HepG2 (cell line): Measurements from ENCODE around the gene C5orf47. TPM values are rescaled to one million over a fixed set of nuclear protein-coding genes. Genes with fewer than 3 reads are reported as not detected.

Experiments
- ATAC-seq: fragments of 200-7000 bp; cut with Tn5 transposase; 3 replicates; pipeline ENCODE4 v1.9.1; 2020; ENCODE audit warnings: mild to moderate bottlenecking, moderate library complexity
- BruUV-seq: library from RNA; stranded (reverse); fragments of 400-500 nt; replicated peaks from 2 replicates; lab custom pipeline; 2021; lab: Mats Ljungman, UMichigan
- CTCF ChIA-PET: fragments of 300-600 bp; formaldehyde crosslinking; extraction: SDS; loops from one replicate; lab custom pipeline; 2021; ENCODE audit warnings: low total read pairs, inconsistent platforms, low intra/inter-chr PET ratio; lab: Yijun Ruan, JAX
- POLR2A ChIA-PET: fragments of 350-600 bp; sonication (Branson Sonifier 250); formaldehyde crosslinking; loops from one replicate; lab custom pipeline; 2020; ENCODE audit warnings: antibody characterized with exemption, inconsistent platforms; lab: Yijun Ruan, JAX
- DNase-seq: peaks from one replicate; pipeline ENCODE4 v3.0.0-alpha.2; 2015; ENCODE audit warnings: low spot score
- FAIRE-seq: peaks from 3 replicates; lab custom pipeline; 2011; peaks lifted over from hg19 to GRCh38; lab: Jason Lieb, UNC
- H2AFZ ChIP-seq: one replicate; pipeline ENCODE4 v1.6.1; 2011; ENCODE audit warnings: low read length, inconsistent platforms
- H3K27ac ChIP-seq: fragments of 300-600 bp; 3 replicates; pipeline ENCODE4 v1.8.0; 2011; ENCODE audit warnings: mixed run types, mild to moderate bottlenecking, mixed read lengths, low read length, inconsistent platforms; ENCODE audit not compliant: insufficient read depth; ENCODE audit errors: extremely low read length
- H3K27me3 ChIP-seq, 2 experiments: fragments of 200-600 bp in 1 of 2; 2 replicates in 1 of 2; 3 replicates in 1 of 2; pipeline versions ENCODE4 v1.6.0 to v1.8.0; 2011; ENCODE audit warnings: low read length in 2 of 2, mild to moderate bottlenecking in 2 of 2, moderate library complexity in 2 of 2, inconsistent platforms in 1 of 2; ENCODE audit not compliant: insufficient read depth in 2 of 2, control insufficient read depth in 1 of 2
- H3K36me3 ChIP-seq, 2 experiments: fragments of 200-600 bp in 1 of 2; replicated peaks in 1 of 2; 2 replicates in 1 of 2; 3 replicates in 1 of 2; pipeline versions ENCODE4 v1.5.1 to v1.8.0; 2011; ENCODE audit warnings: low read length in 2 of 2, inconsistent platforms in 1 of 2; ENCODE audit not compliant: insufficient read depth in 2 of 2, control insufficient read depth in 1 of 2
- H3K4me1 ChIP-seq: 2 replicates; pipeline ENCODE4 v1.5.1; 2012; ENCODE audit warnings: low read length, inconsistent platforms; ENCODE audit not compliant: insufficient read depth
- H3K4me2 ChIP-seq: 2 replicates; pipeline ENCODE4 v1.6.0; 2011; ENCODE audit warnings: low read depth, low read length, inconsistent platforms
- H3K4me3 ChIP-seq, 3 experiments: fragments of 200-600 bp in 1 of 3; sonication (generic), shearing (Covaris generic) in 1 of 3; replicated peaks in 1 of 3; 2 replicates each; pipeline ENCODE4 v1.5.1; 2011 to 2016; ENCODE audit warnings: low read length in 3 of 3, inconsistent platforms in 2 of 3, low read depth in 2 of 3, mild to moderate bottlenecking in 2 of 3, control low read depth in 1 of 3, mixed read lengths in 1 of 3; ENCODE audit not compliant: insufficient read depth in 1 of 3
- H3K79me2 ChIP-seq: one replicate; pipeline ENCODE4 v1.6.1; 2011; ENCODE audit warnings: low read length, inconsistent platforms; ENCODE audit not compliant: insufficient read depth
- H3K9ac ChIP-seq: 2 replicates; pipeline ENCODE4 v1.6.0; 2011; ENCODE audit warnings: mild to moderate bottlenecking, low read depth, low read length, inconsistent platforms; ENCODE audit not compliant: insufficient read depth
- H3K9me3 ChIP-seq: 2 replicates; pipeline ENCODE4 v1.5.1; 2012; ENCODE audit warnings: mild to moderate bottlenecking, low read length
- H4K20me1 ChIP-seq: 2 replicates; pipeline ENCODE4 v1.6.0; 2011; ENCODE audit warnings: inconsistent platforms, mild to moderate bottlenecking, low read length, moderate library complexity; ENCODE audit not compliant: insufficient read depth
- ATF7 ChIP-seq, 2 experiments: fragments of 450-650 bp in 1 of 2; sonication (generic) in 1 of 2; formaldehyde crosslinking in 1 of 2; IDR thresholded peaks; 2 replicates each; pipeline versions ENCODE4 v1.4.0 to v1.6.1; 2016 to 2020; ENCODE audit warnings: antibody characterized with exemption in 1 of 2, mild to moderate bottlenecking in 1 of 2, missing genetic modification reagents in 1 of 2
- FOSL1 ChIP-seq: sonication (generic); formaldehyde crosslinking; IDR thresholded peaks from 2 replicates; pipeline ENCODE4 v1.9.0; 2021; ENCODE audit warnings: missing genetic modification reagents, borderline replicate concordance
- GATAD2A ChIP-seq: IDR thresholded peaks from 2 replicates; pipeline ENCODE4 v1.6.1; 2016
- HBP1 ChIP-seq: IDR thresholded peaks from 2 replicates; pipeline ENCODE4 v1.6.1; 2016; ENCODE audit warnings: low read depth, control low read depth
- JUND ChIP-seq: sonication (generic); formaldehyde crosslinking; IDR thresholded peaks from 2 replicates; pipeline ENCODE4 v1.8.0; 2022; ENCODE audit warnings: mild to moderate bottlenecking, missing genetic modification reagents
- NPAS2 ChIP-seq: sonication (generic); formaldehyde crosslinking; IDR thresholded peaks from 2 replicates; pipeline ENCODE4 v1.8.0; 2022; ENCODE audit warnings: mild to moderate bottlenecking, missing genetic modification reagents, borderline replicate concordance
- SATB2 ChIP-seq: sonication (generic); formaldehyde crosslinking; IDR thresholded peaks from 2 replicates; pipeline ENCODE4 v1.5.0; 2020; ENCODE audit warnings: missing genetic modification reagents
- XRCC5 ChIP-seq: fragments of 200-400 bp; formaldehyde crosslinking; optimal IDR thresholded peaks from 2 replicates; pipeline ENCODE3; 2017; ENCODE audit warnings: mild to moderate bottlenecking, low read length
- ZBTB26 ChIP-seq: IDR thresholded peaks from 2 replicates; pipeline ENCODE4 v1.6.1; 2016; ENCODE audit warnings: missing compliant biosample characterization, missing genetic modification reagents, borderline replicate concordance
- ZC3H4 ChIP-seq: sonication (generic); formaldehyde crosslinking; IDR thresholded peaks from 2 replicates; pipeline ENCODE4 v1.4.0; 2020; ENCODE audit warnings: missing genetic modification reagents, borderline replicate concordance
- ZNF496 ChIP-seq: sonication (generic); formaldehyde crosslinking; IDR thresholded peaks from 2 replicates; pipeline ENCODE4 v1.8.1; 2023; ENCODE audit warnings: mild to moderate bottlenecking, moderate library complexity, missing genetic modification reagents; ENCODE audit not compliant: insufficient replicate concordance
- ZNF567 ChIP-seq: sonication (generic); formaldehyde crosslinking; IDR thresholded peaks from 2 replicates; pipeline ENCODE4 v1.8.1; 2023; ENCODE audit warnings: mild to moderate bottlenecking, missing genetic modification reagents, borderline replicate concordance
- WGBS: methylation state at CpG from one replicate; pipeline ENCODE4 v1.1.6; 2017; ENCODE audit warnings: low lambda C conversion rate; 5-methylcytosine and 5-hydroxymethylcytosine counted together
- in situ Hi-C: cut with HindIII; loops from 2 replicates; pipeline ENCODE4 v1.10.0; 2017; ENCODE audit warnings: low pct_unique_long_range_greater_than_20kb; ENCODE audit not compliant: extremely low pct_ligation_motif_present
- intact Hi-C: fragments of 100-400 bp; cut with micrococcal nuclease; formaldehyde crosslinking; loops from one replicate; pipeline ENCODE4 v1.10.0; 2022; ENCODE audit not compliant: unreplicated experiment
- polyA plus RNA-seq, 8 experiments: library from polyadenylated mRNA; depleted of rRNA in 3 of 8; stranded (reverse) in 7 of 8; unstranded in 1 of 8; fragments of >200 nt; fragmentation: Illumina TruSeq in 4 of 8; extraction: Trizol in 4 of 8; gene quantifications; 2 replicates each; pipeline versions ENCODE4 v1.2.1 to v1.2.3, GENCODE V29; 2011 to 2016; ENCODE audit warnings: low read depth in 4 of 8, missing spikeins in 1 of 8, mixed read lengths in 1 of 8; ENCODE audit not compliant: insufficient read depth in 1 of 8
- total RNA-seq, 5 experiments: library from RNA; depleted of rRNA; stranded (reverse); fragments of >200 nt; fragmentation: Illumina TruSeq; extraction: Trizol; gene quantifications; 2 replicates each; pipeline ENCODE4 v1.2.3, GENCODE V29; 2016; ENCODE audit warnings: low read depth in 1 of 5

The C5orf47 gene
- total and polyA plus RNA-seq, 2 of the 13 experiments (the other 11 are each of a cell fraction or from before 2014, with no cell fraction given), result not detected

- DNase-seq (no peak), FAIRE-seq (no peak), ATAC-seq (no peak)
- Histone ChIP-seq H3K27me3 (no peaks in the 10 kb centered on the region; a peak in 1 of 5 replicates), H3K4me1 (no peaks in the 10 kb centered on the region), H3K9me3 (no peaks in the 10 kb centered on the region), H3K27ac (no peak overlapping the region), H3K4me3 (no peak overlapping the region), H3K4me2 (no peak overlapping the region), H3K36me3 (no peaks in the 10 kb centered on the region), H3K9ac (no peak overlapping the region), H3K79me2 (no peaks in the 10 kb centered on the region), H2AFZ (no peak overlapping the region), H4K20me1 (no peaks in the 10 kb centered on the region)
- TF ChIP-seq NPAS2 (CRISPR knock-in tag), result no peak
- TF ChIP-seq ZNF567, result no peak
- no peak for TF ChIP-seq ZNF496 (CRISPR knock-in tag)
- ChIA-PET CTCF (no interaction called here), POLR2A (no interaction called here)
- in situ Hi-C loops, result no loop called here
- intact Hi-C loops, result no loop called here
- BruUV-seq, result no TSS peak
Observed at GRCh38 chr5:174003795-174004194, 14.8 kb downstream of the C5orf47 start.

- DNase-seq, result peak; percentile 3
- H3K79me2 ChIP-seq, result no peaks in the 10 kb centered on the region
- H3K4me2 ChIP-seq, result no peak overlapping the region
- intact Hi-C loops, result no loop called here
- H3K27ac ChIP-seq, result no peak overlapping the region
- CTCF ChIA-PET, result no interaction called here
- no peaks in the 10 kb centered on the region for H3K9me3 ChIP-seq
- in situ Hi-C loops, result no loop called here
- 2% methylated on average over 5 of the region's 5 CpGs for WGBS
- no peak overlapping the region for H3K4me3 ChIP-seq
- ATAC-seq, result peak; percentile 78
- no peaks in the 10 kb centered on the region for H3K36me3 ChIP-seq
- TF ChIP-seq SATB2 (CRISPR knock-in tag) (no peak), ATF7 (IDR thresholded peaks at IDR 0.05) (no peak), ATF7 (CRISPR knock-in tag; IDR thresholded peaks at IDR 0.05) (no peak), ZC3H4 (CRISPR knock-in tag) (no peak), XRCC5 (no peak), HBP1 (CRISPR knock-in tag) (no peak), GATAD2A (no peak), JUND (CRISPR knock-in tag) (no peak), FOSL1 (CRISPR knock-in tag) (no peak), ZBTB26 (CRISPR knock-in tag) (no peak)
- POLR2A ChIA-PET, result no interaction called here
- H3K27me3 ChIP-seq, result peaks cover 0 to 3% of the 10 kb centered on the region in 2 experiments; a peak in 2 of 5 replicates
- H3K4me1 ChIP-seq, result no peaks in the 10 kb centered on the region
- H4K20me1 ChIP-seq, result no peaks in the 10 kb centered on the region
- H3K9ac ChIP-seq, result no peak overlapping the region
- no peak for FAIRE-seq
- no TSS peak for BruUV-seq
- H2AFZ ChIP-seq, result no peak overlapping the region
Observed at GRCh38 chr5:174008922-174009321, 20.0 kb downstream of the C5orf47 start.
